K562 (cell line): ENCODE data around the gene PRKAR1B. TPM values are rescaled to one million over a fixed set of nuclear protein-coding genes. Genes with fewer than 3 reads are reported as not detected.

ENCODE experiments used
- CHD7 ChIP-seq: fragments of 200-600 bp; sonication (generic); IDR thresholded peaks from one replicate; pipeline ENCODE4 v1.6.1; 2012; ENCODE audit warnings: mild to moderate bottlenecking, low read depth, low read length, inconsistent platforms
- CXXC5 ChIP-seq: fragments of 250-450 bp; sonication (Bioruptor Pico); IDR thresholded peaks from 2 replicates; pipeline ENCODE4 v1.8.0; 2022; ENCODE audit warnings: inconsistent platforms, mild to moderate bottlenecking, moderate library complexity
- GATAD2A ChIP-seq: fragments of 450-650 bp; IDR thresholded peaks from 2 replicates; pipeline ENCODE4 v1.6.1; 2017
- TCF7L2 ChIP-seq: fragments of 150-350 bp; IDR thresholded peaks from 2 replicates; pipeline ENCODE4 v1.6.1; 2016; ENCODE audit warnings: low read depth, mild to moderate bottlenecking, low read length, moderate library complexity
- TRIM24 ChIP-seq, 2 experiments: fragments of 450-650 bp; IDR thresholded peaks; 2 replicates each; pipeline ENCODE4 v1.6.1; 2016
- ZBED1 ChIP-seq: IDR thresholded peaks from 2 replicates; pipeline ENCODE4 v1.6.1; 2014
- ZFX ChIP-seq: sonication (generic); formaldehyde crosslinking; IDR thresholded peaks from 2 replicates; pipeline ENCODE4 v1.8.0; 2022; ENCODE audit warnings: mild to moderate bottlenecking, missing genetic modification reagents, moderate library complexity
- ZNF140 ChIP-seq: fragments of 250-450 bp; sonication (Bioruptor Pico); IDR thresholded peaks from 2 replicates; pipeline ENCODE4 v1.8.0; 2021; ENCODE audit warnings: moderate library complexity, mild to moderate bottlenecking, inconsistent platforms
- ZNF165 ChIP-seq: fragments of 250-450 bp; sonication (Bioruptor Pico); IDR thresholded peaks from 2 replicates; pipeline ENCODE4 v1.4.0; 2020; ENCODE audit warnings: borderline replicate concordance
- ZNF583 ChIP-seq: fragments of 250-450 bp; sonication (Bioruptor Pico); IDR thresholded peaks from 2 replicates; pipeline ENCODE4 v1.4.0; 2020
- ZNF785 ChIP-seq: fragments of 250-450 bp; sonication (Bioruptor Pico); IDR thresholded peaks from 2 replicates; pipeline ENCODE4 v1.4.0; 2020; ENCODE audit warnings: mild to moderate bottlenecking
- ZZZ3 ChIP-seq: fragments of 450-650 bp; IDR thresholded peaks from 2 replicates; pipeline ENCODE4 v1.6.1; 2016; ENCODE audit warnings: antibody characterized with exemption, mild to moderate bottlenecking, moderate library complexity
- polyA plus RNA-seq, 8 experiments: library from polyadenylated mRNA; depleted of rRNA in 4 of 8; stranded (reverse) in 5 of 8; unstranded in 3 of 8; fragments of >200 nt; fragmentation: Nextera tagmentation in 2 of 8; fragmentation: Illumina TruSeq in 1 of 8; extraction: Ambion mirVana in 2 of 8; extraction: Trizol in 1 of 8; gene quantifications; 2 replicates each; pipeline versions ENCODE4 v1.2.1 to v1.2.3, GENCODE V29; 2011 to 2014; ENCODE audit warnings: inconsistent platforms in 1 of 8, missing spikeins in 1 of 8
- total RNA-seq, 7 experiments: library from RNA; depleted of rRNA in 6 of 7; stranded (reverse); fragments of >200 nt in 6 of 7; fragmentation: Illumina TruSeq in 2 of 7; extraction: Trizol in 2 of 7; gene quantifications; 2 replicates each; pipeline versions ENCODE4 v1.2.1 to v1.2.3, GENCODE V29; 2011 to 2021; ENCODE audit warnings: low replicate concordance in 1 of 7
- TF ChIP-seq, protein P1 (sequence below): fragments of 250-450 bp; sonication (Bioruptor Pico); IDR thresholded peaks from 2 replicates; pipeline ENCODE4 v1.4.0; 2020; ENCODE audit warnings: borderline replicate concordance
- TF ChIP-seq, protein P2 (sequence below): sonication (generic); formaldehyde crosslinking; IDR thresholded peaks from 2 replicates; pipeline ENCODE4 v1.8.1; 2023; ENCODE audit warnings: mild to moderate bottlenecking, missing genetic modification reagents

PRKAR1B gene
- total and polyA plus RNA-seq, 9 of the 15 experiments (the other 6 are each of a cell fraction or from before 2014, with no cell fraction given) = 0.99 to 30.5 (median 12.7) TPM

DNA sequence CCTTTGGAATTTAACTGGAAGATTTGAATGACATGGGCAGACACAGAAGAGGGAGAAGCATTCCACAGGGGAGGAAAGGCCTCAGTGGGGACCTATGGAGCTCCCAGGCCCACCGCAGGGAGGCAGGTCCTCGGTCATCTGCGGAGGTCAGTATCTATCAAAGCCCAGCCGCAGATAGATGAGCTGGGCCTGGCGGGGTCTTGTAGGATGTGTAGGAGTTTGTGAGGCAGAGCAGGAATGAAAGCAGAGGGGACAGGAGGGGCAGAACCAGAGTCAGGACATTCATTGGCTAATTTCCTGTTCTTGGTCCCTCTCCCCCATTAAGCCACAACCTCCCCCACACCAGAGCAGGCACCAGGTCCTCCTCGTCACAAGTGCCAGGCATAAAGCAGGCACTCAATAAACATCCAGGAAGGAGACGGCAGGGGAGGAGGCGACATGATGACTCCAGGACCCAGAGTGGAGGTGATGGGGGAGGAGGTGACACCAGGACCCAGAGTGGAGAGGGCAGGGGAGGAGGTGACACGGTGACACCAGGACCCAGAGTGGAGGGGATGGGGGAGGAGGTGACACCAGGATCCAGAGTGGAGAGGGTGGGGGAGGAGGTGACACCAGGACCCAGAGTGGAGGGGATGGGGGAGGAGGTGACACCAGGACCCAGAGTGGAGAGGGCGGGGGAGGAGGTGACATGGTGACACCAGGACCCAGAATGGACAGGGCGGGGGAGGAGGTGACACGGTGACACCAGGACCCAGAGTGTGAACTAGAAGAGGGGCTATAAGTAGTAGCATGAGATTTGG lies 123.7 kb downstream of the PRKAR1B start (continued):
- no peak for TF ChIP-seq CXXC5 (CRISPR knock-in tag)
- peak; percentile 71 for TF ChIP-seq GATAD2A
- no peak for TF ChIP-seq ZFX (CRISPR knock-in tag)
- no peak for TF ChIP-seq ZNF785 (CRISPR knock-in tag)
- TF ChIP-seq, protein P1, sequence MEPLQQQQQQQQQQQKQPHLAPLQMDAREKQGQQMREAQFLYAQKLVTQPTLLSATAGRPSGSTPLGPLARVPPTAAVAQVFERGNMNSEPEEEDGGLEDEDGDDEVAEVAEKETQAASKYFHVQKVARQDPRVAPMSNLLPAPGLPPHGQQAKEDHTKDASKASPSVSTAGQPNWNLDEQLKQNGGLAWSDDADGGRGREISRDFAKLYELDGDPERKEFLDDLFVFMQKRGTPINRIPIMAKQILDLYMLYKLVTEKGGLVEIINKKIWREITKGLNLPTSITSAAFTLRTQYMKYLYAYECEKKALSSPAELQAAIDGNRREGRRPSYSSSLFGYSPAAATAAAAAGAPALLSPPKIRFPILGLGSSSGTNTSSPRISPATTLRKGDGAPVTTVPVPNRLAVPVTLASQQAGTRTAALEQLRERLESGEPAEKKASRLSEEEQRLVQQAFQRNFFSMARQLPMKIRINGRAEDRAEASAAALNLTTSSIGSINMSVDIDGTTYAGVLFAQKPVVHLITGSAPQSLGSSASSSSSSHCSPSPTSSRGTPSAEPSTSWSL (CRISPR knock-in tag) = no peak
- TF ChIP-seq ZNF140 (CRISPR knock-in tag) = no peak
- no peak for TF ChIP-seq ZBED1
- no peak for TF ChIP-seq ZNF583 (CRISPR knock-in tag)
- no peak for TF ChIP-seq TCF7L2
- TF ChIP-seq CHD7 = no peak
- TF ChIP-seq, protein P2, sequence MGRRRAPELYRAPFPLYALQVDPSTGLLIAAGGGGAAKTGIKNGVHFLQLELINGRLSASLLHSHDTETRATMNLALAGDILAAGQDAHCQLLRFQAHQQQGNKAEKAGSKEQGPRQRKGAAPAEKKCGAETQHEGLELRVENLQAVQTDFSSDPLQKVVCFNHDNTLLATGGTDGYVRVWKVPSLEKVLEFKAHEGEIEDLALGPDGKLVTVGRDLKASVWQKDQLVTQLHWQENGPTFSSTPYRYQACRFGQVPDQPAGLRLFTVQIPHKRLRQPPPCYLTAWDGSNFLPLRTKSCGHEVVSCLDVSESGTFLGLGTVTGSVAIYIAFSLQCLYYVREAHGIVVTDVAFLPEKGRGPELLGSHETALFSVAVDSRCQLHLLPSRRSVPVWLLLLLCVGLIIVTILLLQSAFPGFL = no peak
- TF ChIP-seq ZNF165 (CRISPR knock-in tag) = no peak
- no peak for TF ChIP-seq ZZZ3
- TF ChIP-seq TRIM24 (IDR thresholded peaks at IDR 0.05) = peak in 1 of 2 experiments; percentile 50; a peak in 1 of 4 replicates
